GM12892 (cell line): Measurements from ENCODE around the gene DAAM1.

Experiments
- POLR2A ChIP-seq: IDR thresholded peaks from 2 replicates; pipeline ENCODE4 v1.6.1; 2011; ENCODE audit warnings: low read depth, low read length, control low read depth
- POLR2AphosphoS5 ChIP-seq: IDR thresholded peaks from 2 replicates; pipeline ENCODE4 v1.6.1; 2011; ENCODE audit warnings: low read depth, low read length, control low read depth

DNA sequence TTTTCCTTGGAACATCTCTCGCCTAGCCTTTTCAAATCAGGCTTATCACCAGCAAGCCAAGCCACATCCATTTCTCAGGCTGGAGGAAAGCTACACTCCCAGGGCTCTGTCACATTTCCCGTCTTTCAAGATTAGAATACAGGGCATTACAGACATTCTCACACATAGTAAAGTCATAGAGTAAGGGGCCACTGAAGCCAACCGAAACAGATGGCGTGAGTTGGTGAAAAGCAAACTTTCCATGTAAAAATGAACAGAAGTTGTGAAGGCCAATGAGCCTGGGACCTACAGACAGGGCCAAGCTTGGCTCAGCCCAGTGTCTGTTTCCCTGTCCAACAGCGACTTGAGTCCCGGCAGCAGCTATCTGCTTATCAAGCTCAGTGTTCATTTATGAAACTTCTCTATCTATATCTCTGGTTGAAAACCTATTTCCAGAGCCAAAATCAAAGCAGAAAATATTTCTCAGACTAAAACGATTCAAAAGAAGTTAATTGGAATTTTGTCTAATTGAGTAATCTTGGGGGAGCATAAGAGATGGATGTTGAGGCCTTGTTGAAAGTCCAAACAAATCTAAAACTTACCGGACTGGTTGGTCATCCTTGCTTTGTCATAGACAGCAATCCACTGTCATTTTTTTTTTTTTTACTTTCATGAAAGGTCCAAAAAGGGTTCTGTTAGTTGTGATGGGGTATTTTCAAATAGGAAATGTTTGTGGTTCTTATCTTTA, 105.6 kb downstream of the DAAM1 start:
- no peak for TF ChIP-seq POLR2A
- TF ChIP-seq POLR2AphosphoS5, result no peak
